GM21717 (cell line): ENCODE data around the gene MOGAT2.
"Not testable (repeated sequence)": the region's sequence is repeated elsewhere in the genome, so short reads cannot be mapped to it uniquely, and the experiment has no call there.

Source experiments
- ATAC-seq: cut with Tn5 transposase; IDR thresholded peaks from one replicate; pipeline ENCODE4 v1.9.1; 2021; ENCODE audit warnings: mild to moderate bottlenecking, moderate library complexity; ENCODE audit not compliant: unreplicated experiment

Gene MOGAT2

DNA sequence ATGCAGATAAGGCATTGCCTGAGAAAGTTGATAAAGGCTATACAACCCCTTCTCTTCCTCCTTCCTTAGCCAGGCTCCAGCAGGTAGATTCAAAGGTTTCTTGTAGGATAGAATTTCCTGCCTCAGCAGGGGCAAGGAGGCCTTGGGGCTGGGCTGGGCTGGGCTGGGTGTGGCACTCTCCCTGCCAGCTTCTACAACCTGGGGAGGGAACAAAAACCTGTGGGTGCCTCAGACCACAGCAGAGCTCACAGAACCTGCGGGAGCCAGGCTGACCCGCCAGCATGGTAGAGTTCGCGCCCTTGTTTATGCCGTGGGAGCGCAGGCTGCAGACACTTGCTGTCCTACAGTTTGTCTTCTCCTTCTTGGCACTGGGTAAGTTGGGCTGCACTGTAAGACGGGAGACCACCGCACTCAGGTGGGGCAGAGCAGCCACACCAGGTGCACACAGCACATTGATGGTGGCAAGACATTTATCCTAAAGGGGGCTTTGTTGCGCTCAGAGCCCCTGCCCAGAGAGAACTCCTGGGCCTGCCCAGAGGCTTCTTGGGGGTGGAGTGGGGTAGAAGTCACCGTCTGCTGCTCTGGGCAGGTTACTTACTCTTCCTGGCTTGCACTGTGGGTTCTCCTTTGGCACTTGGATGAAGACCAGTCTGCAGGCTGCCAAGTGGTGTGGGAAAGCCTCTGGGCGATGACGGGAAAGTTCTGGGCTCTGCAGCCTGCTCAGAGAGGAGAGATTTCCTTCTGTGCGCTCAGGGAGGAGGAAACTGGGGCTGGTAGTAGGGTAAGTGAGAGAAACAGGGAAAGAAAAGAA is at the start of gene MOGAT2:
Gene MOGAT2, plus strand, starts transcription at position 231 of the 811 bp plus-strand sequence. Its CDS starts 51 bp downstream, at position 282.
- no peak for ATAC-seq

DNA sequence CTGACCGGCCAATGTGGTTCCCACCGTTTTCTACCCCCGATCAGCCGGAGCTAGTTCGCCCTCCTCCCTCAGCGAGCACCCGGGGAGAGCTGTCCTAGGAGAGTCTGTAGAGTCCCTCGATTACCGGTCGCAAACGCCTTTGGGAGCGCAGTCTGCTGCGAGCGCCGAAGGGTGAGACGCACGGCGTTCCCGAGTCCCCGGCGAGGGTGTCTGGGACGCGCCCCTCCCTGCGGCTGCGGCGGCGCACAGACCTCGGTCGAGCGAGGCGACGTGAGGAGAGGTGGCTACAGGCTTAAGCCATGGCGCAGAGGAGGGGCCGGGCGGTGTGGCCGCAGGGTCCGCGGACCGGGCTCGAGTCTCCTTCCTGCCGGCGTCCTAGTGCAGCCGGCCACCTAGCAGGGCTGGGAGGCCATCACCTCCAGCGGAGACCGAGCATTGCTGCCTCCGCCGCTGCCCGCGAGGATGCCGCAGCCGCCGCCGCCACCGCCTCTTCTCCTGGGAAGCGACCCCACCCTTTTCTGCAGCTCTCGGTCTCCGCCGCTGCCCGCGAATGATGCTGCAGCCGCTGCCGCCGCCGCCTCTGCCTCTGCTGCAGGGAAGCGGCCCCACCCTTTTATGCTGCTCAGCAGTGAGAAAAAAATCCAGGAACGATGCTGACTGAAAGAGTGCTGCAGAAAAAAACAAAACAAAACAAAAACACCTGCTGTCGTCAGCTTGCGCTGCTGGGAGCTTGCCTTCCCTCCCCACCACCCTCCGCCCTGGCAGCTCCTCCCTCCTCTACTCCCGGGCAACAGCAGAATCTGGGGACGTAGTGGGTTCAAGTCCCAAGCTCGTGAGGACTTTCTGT is 49.0 kb upstream of the MOGAT2 start, which contains the start of gene MAP6:
Gene MAP6, minus strand, starts transcription at position 588 of the 847 bp plus-strand sequence. CDS start 669 bp downstream, outside the sequence.
- no peak for ATAC-seq

DNA sequence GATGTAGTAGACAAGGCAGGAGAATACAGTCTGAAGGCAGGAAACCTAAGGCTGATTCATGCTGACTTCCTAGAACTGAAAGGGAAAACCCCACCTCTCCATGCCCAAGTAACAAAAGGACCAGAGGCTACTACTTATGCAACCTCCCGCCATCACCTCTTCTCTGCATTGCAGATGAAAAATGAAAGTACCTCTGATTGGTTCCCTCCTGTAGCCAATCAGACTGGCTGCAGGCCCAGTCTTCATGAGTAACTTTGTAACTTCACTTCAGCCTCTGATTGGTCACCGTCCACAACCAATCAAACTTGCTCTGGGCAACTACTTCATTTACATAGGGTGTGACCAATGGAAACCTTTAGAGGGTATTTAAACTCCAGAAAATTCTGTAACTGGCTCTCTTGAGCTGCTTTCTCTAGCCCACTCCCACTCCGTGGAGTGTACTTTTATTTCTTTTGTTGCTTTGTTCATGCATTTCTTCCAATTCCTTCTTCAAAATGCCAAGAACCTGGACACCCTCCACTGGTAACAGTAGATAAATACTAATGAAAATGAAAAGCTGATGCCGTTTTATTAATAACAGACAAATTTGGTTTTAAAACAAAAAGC is 43.6 kb upstream of the MOGAT2 start:
- no peak for ATAC-seq

DNA sequence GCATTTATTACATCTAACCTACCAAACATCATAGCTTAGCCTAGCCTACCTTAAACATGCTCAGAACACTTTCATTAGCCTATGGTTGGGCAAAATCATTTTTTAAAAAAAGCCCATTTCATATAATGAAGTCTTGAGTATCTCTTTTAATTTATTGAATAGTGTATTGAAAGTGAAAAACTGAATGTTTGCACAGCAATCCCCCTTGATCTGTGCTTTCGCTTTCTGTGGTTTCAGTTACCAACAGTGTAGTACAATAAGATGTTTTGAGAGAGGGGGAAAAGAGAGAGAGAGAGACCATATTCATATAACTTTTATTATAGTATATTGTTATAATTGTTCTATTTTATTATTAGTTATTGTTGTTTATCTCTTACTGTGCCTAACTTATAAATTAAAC is 40.4 kb upstream of the MOGAT2 start:
- ATAC-seq, result no peak

DNA sequence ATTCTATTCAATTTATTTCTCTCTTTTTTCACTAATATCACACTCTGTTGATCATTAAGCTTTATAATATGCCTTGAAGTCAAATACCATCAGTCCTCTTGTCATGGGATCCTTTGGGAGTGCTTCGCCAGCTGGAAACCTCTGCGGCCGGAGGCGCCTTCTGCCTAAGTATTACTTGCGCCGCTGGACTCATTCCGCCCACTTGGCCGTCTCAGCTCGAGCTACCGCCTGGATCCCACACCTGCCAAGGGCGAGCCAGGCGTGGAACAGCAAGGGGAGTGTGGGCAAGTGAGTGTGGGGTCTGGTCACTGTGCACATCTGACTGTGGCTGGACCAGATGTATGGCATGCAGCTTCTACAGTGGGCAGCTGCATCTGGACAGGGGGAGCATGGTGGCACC is 39.7 kb upstream of the MOGAT2 start:
- no peak for ATAC-seq

DNA sequence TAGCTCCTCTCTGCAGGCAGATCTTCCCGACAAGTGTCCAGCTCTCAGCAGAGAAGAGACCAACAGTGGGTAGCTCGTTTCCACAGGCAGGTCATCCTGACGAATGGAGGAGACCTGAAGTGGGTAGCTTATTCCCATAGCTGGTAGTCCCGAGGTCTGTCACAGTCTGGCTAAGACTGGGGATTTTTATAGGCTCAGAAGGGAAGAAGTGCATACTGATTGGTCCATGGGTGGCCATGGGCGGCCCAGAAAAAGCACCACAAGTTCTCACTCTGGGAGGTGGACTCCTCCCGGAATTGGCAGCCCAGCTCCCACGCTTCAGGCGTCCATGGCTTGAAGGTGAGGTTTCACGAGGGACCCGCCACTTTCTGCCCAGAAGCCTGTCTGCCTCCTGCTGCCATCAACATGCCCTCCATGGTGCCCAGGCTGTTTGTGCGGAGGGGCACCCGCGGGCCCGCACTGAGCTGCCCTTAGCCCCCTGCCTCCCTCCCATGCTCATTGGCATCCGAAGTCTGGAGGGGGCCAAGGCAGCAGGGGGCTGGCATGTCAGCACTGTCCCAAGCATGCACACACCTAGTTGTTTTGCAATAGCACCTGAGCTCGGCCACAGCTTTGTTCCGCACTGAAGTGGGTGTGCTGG is 38.9 kb upstream of the MOGAT2 start:
- ATAC-seq, result no peak

DNA sequence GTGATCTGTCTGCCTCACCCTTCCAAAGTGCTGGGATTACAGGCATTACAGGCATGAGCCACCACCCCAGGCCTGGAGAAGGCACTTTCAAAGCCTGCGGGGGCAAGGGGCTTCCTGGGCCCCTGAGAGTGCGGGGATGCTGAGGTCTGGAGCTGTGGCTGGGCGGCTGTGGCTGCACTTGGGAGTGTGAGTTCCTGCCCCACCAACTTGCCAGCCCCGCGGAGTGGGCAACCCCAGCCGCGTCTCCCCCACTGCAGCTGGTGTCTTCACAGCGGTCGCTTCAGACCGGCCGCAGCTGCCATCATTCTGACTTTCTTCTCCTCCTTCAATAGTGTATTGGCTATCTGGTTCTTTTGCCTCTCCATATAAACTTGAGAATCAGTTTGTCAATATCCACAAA is 38.1 kb upstream of the MOGAT2 start:
- ATAC-seq, result no peak

DNA sequence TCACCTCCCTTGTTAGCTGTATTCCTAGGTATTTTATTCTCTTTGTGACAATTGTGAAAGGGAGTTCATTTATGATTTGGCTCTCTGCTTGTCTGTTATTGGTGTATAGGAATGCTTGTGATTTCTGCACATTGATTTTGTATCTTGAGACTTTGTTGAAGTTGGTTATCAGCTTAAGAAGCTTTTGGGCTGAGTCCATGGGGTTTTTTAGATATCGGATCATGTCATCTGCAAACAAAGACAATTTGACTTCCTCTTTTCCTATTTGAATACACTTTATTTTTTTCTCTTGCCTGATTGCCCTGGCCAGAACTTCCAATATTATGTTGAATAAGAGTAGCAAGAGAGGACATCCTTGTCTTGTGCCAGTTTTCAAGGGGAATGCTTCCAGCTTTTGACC is 33.8 kb upstream of the MOGAT2 start:
- not testable (repeated sequence) for ATAC-seq

DNA sequence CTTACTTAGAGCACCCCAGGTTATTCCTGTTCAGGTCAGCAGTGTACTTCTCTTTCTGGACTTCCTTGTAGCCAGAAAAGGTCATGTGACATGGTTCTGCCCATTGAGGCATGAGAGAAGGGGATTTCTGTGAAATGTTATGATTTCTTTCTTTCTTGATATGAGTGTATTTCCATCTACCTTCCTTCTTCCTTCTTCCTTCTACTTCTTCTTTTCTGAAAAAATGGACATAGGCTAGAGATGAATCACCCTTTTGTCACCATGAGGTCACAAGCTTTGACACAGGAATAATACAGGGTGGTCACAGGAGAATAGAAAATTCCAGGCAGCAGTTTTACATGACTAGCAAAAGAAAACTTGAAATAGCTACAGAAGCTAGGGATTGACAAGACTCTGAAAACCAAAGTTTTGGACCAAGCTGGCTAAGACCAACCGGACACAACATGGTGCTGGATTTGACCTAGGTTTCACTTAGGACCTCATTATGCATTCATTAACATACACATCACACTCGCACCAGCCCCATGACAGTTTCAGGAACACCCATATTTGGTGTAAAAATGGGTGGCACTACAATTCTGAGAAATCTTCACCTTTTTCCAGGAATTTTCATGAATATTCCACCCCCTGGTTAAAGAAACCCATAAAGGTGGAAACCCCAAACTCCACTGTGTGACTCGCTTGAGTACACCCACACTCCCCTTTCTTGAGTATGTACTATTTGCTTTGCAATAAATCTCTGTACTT is 27.6 kb upstream of the MOGAT2 start:
- peak; percentile 62 for ATAC-seq

DNA sequence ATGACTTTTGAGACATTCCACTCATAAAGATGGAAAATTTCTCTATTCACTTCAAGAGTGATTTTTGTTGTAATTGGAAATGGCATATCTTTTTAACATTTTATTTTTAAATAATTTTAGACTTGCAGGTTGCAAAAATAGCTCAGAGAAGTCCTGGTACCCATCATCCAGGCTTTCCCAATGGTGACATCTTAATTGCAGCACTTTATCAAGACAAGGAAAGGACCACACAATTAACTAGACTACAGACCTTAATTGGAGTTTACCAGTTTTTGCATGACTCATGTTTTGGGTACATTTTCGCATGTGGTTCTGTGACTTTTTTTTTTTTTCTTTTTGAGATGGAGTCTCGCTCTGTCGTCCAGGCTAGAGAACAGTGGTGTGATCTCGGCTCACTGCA is 25.8 kb upstream of the MOGAT2 start:
- ATAC-seq, result no peak

DNA sequence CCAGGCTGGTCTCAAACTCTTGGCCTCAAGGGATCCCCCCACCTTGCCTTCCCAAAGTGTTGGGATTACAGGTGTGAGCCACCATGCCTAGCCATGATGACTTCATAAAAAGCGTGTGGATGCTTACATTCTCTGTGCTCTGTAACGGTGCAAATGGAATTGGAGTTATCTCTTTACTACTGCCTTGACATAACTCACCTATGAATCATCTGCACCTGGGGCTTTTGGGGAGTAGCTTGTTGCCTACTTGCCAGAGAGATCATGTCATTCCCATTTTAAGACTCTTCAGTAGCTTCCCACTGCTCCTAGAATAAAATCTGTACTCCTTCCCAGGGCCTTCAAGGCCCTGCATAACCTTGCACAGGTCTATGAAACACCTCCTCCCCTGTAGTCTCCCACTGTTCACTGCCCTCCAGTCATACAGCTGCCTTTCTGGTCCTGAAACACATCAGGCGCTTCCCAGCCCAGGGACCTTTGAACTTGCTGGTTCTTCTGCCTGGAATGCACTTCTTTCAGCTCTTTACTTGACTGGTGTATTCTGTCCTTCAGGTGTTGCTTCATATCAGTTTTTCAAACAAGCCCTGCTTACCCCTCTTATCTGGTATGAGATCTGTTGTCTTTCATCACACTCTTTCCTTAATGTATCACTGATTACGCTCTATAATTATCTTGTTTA is 19.6 kb upstream of the MOGAT2 start:
- ATAC-seq, result no peak

DNA sequence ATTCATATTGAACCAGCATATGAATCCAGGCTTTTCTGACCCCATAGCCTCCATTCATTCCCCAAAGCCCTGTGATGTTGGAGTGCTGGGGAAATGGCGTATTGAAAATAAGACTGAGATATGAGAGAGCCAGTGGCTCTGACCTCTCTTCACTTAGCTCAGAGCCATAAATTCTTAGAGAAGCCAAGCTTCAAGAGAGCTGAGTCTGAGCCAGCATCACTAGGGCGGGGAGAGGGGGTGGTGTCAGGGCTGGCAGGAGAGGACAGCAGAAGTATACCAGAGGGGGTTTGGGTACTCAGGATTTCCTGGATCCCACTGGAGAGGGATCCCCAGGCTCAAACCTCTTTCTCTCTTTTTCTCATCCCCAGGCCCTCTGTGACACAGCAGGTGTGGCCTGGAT is 16.7 kb upstream of the MOGAT2 start:
- ATAC-seq, result no peak

DNA sequence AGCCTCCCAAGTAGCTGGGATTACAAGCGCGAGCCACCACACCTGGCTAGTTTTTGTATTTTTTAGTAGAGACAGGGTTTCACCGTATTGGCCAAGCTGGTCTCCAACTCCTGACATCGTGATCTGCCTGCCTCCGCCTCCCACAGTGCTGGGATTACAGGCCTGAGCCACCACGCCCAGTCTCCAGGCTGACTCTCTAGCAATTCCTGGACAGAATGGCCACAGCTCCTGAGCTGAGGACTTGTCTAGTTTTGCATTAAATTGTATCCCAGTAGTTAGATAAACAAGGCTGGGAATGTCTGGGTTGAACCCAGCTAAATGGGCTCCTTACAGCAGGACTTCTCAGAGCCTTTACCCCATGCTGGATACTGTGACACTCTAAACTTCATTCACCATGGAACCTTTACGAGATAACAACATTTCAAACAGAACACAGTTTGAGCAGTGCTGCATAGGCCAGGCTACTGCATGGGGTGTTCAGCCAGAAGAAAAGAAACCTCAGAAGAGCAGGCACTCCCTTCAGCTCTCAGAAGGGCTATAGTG is 13.9 kb upstream of the MOGAT2 start:
- no peak for ATAC-seq

DNA sequence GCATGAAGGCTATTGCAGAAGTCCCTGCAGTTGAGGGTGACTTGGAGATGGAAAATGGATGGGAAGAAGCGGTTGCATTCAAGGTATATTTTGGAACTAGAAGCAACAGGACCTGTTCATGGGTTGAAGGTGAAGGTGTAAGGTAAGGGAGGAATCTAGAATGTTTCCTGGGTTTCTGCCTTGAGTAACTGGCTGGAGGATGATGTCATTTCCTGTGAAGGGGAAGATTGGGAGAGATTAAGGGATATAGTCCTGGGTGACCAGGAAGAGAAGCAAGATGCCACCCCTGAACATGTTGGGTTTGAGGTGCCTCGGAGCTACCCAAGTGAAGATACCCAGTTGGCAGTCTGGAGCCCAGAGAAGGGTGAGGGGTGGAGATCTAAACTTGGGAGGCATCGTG is 12.1 kb upstream of the MOGAT2 start:
- ATAC-seq, result no peak

DNA sequence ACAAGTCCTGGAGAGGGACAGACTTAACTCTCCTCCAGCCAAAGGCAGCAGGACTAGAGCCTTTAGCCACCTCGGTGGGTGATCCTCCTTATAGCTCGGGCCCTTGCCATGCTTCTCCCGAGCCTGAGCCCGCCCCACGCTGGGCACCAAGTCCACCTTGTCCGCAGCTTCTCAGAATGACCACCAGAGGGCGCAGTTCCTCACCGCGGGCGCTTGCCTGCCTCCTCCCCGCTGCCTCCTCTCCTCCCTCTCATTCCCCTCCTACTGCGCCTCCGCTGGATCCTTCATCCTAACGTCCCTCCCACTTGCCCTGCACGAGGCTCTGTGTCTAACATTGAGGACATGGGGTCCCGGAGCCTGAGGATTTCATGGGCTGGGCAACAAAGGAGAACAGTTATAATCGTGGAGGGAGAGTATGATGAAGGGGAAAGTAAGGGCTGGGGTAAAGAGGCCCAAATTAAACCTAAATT is 11.3 kb upstream of the MOGAT2 start:
- ATAC-seq, result no peak

DNA sequence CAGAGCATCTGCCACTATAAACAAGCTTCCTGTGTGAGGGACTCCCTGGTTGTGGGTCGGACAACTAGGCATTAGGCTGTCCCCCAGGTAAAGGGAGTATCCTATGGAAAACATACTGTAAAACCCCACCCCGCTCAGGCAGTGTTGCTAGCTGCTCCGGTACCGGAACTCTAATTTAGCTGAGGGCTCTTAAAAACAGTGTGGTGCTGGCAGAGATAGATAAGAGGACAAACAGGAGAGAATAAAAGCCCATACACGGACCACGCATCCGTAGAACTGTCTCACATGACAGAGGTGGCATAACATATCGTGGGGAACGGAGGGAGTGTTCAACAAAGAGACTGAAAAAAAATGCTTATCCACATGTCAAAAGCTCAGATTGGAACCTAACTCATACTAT is 3.4 kb upstream of the MOGAT2 start:
- ATAC-seq, result no peak

DNA sequence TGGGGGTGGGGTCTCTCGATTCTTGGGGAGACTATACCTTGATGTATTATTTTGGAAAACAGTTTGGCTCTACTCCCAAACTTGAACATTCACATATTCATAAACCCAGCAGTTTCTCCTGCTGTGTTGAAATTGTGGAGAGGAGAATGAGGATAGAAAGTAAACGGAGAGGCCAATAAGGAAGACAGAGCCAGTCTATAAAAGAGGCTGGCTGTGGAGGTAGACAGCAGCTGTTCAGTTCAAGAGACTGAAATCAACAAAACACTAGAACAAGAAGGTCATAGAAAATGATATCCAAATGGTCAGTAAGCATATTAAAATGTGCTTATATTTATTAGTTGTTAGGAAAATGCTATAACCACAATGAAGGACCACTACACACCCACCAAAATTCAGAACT is 1.9 kb upstream of the MOGAT2 start:
- ATAC-seq, result no peak

DNA sequence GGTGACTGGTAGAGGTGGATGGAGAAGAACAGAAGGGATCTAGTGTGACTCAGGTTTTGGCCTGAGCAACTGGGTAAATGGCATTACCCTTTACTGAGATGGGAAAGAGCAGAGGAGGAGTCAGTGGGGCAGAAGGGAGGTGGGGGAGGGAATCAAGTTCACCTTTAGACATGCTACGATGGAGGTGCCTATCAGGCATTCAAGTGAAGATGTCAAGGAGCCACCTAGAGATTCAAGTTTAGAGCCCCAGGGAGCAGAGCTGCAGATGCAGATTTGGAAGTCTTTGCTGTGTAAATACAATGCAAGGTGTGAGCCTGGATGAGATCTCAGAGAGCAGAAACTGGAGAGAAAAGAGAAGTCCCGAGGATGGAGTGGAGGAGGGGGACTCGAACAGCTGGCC is 979 bp upstream of the MOGAT2 start:
- ATAC-seq, result no peak
